Activated naive CD4-positive, alpha-beta T cell treated with anti-CD3 and anti-CD28 coated beads for 36 hours (primary cell): Measurements from ENCODE around the gene TEP1. TPM values are rescaled to one million over a fixed set of nuclear protein-coding genes. Genes with fewer than 3 reads are reported as not detected.
A peak's percentile ranks its signal among the peaks of the same experiment; 100 is the strongest.

Experiments used
- CTCF ChIA-PET: fragments of 350-600 bp; sonication (Branson Sonifier 250); formaldehyde crosslinking; loops from one replicate; lab custom pipeline; 2021; ENCODE audit warnings: antibody characterized with exemption; lab: Charles Lee
- DNase-seq: peaks from one replicate; pipeline ENCODE4 v3.0.0-alpha.2; 2020
- H3K27ac Mint-ChIP-seq: one replicate; pipeline ENCODE4 v1.8.0; 2021; ENCODE audit warnings: mild to moderate bottlenecking, mixed read lengths
- H3K27me3 Mint-ChIP-seq: one replicate; pipeline ENCODE4 v1.8.0; 2021; ENCODE audit warnings: low read depth, mixed read lengths
- H3K36me3 Mint-ChIP-seq: one replicate; pipeline ENCODE4 v1.8.0; 2021; ENCODE audit warnings: low read depth, mixed read lengths
- H3K4me1 Mint-ChIP-seq: one replicate; pipeline ENCODE4 v1.8.0; 2021; ENCODE audit warnings: low read depth, mixed read lengths
- H3K4me3 Mint-ChIP-seq: one replicate; pipeline ENCODE4 v1.8.0; 2021; ENCODE audit warnings: mild to moderate bottlenecking, moderate library complexity, mixed read lengths
- H3K9me3 Mint-ChIP-seq: one replicate; pipeline ENCODE4 v1.8.0; 2021; ENCODE audit warnings: mixed read lengths
- intact Hi-C: fragments of 100-400 bp; cut with micrococcal nuclease; formaldehyde crosslinking; loops from one replicate; pipeline ENCODE4 v1.15.1; 2023
- total RNA-seq, 2 experiments: library from RNA; stranded (reverse); gene quantifications; one replicate each; pipeline ENCODE4 v1.2.3, GENCODE V29; 2021

TEP1 gene
- total RNA-seq, 2 experiments from 2014 or later: 34.3 to 37.0 TPM

DNA sequence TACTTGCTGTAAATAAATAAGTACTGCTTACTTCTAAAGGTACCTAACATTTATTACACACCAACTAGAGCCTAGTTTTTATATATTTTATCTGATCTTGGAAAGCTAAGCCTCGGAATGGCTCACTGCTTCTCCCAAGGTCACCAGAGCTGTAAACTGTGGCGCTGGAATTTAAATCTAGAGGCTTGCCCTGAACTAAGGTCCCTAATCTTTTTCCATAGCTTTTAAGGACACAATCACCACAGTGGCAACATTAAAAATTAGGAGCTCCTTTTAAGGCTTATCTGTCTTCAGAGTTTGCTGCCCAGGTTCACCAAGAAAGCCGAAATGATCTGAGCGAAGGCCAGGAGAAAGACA, 80.9 kb downstream of the TEP1 start:
- intact Hi-C loops: loop anchor here (2.0 to 5.0 kb wide), 3 partner anchors 28 to 638 kb away; partner anchors contain the start of gene TTC5
- H3K9me3 Mint-ChIP-seq: no peaks in the 10 kb centered on the region
- no peaks in the 10 kb centered on the region for H3K27me3 Mint-ChIP-seq
- peaks cover 16% of the 10 kb centered on the region for H3K36me3 Mint-ChIP-seq
- H3K27ac Mint-ChIP-seq: peak overlapping the region; percentile 92
- H3K4me3 Mint-ChIP-seq: peak overlapping the region; percentile 90
- no peak for DNase-seq
- peaks cover 43% of the 10 kb centered on the region for H3K4me1 Mint-ChIP-seq
- CTCF ChIA-PET: interaction anchor here (1.0 to 2.7 kb wide), 4 partner anchors 11 to 281 kb away, joined by 3 to 24 read pairs (median 4); partner anchors contain the start of genes PARP2 and PIP4P1

DNA sequence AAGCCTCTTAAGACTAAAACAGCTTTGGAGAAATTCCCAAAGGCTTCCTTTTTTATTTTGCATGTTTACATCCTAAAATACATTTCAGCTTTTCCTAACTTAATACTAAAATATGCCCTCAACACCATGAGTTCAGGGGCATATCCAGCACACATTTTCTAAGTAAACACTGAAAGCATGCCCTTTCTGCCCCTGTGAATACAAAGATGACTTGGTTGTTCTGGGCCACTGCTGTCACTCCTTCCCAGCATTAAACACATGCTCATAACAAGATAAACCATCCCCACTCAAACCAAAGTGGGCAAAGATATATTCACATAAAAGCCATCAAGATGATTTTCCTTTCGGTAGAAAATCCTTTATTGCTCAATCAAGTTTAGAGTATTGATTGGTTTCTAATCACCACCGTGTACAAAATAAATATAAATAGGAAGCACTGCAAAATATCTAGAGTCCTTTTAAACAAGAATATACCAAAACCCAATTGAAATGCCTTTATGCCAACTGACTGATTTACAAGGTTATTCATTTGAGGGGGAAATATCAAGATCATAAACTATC, 82.2 kb downstream of the TEP1 start:
- Mint-ChIP-seq H3K4me3 (no peak overlapping the region), H3K27me3 (no peaks in the 10 kb centered on the region), H3K27ac (peak overlapping the region; percentile 56), H3K36me3 (peaks cover 25% of the 10 kb centered on the region), H3K4me1 (peaks cover 49% of the 10 kb centered on the region), H3K9me3 (no peaks in the 10 kb centered on the region)
- DNase-seq: no peak
- intact Hi-C loops: loop anchor here (1.0 to 5.0 kb wide), 2 partner anchors 36 to 82 kb away; partner anchors contain the start of gene TEP1
- CTCF ChIA-PET: interaction anchor here (1.1 to 7.0 kb wide), 2 partner anchors 10 to 292 kb away, joined by 3 to 83 read pairs; partner anchors contain the start of gene PARP2

DNA sequence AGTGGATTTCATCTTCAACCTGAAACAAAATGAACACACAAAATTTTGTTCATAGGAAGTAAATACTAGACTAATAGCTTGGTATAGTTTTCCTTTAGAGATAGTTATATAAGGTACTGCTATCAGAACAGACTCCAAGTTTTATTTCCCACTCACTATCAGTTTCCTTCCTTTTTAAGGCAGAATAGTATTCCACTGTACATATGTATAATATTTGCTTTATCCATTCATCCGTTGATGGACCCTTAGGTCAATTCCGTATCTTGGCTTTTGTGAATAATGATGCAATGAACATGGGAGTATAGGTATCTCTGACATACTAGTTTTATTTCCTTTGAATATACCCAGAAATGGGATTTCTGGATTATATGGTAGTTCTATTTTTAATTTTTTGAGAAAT, 83.9 kb downstream of the TEP1 start:
- no peak overlapping the region for H3K27ac Mint-ChIP-seq
- no peak for DNase-seq
- peaks cover 47% of the 10 kb centered on the region for H3K4me1 Mint-ChIP-seq
- no peaks in the 10 kb centered on the region for H3K9me3 Mint-ChIP-seq
- H3K36me3 Mint-ChIP-seq: peaks cover 32% of the 10 kb centered on the region
- intact Hi-C loops: no loop called here
- CTCF ChIA-PET: interaction anchor here (0.6 to 7.0 kb wide), 6 partner anchors 12 to 283 kb away, joined by 3 to 83 read pairs (median 4); partner anchors contain the start of gene PARP2
- no peaks in the 10 kb centered on the region for H3K27me3 Mint-ChIP-seq
- no peak overlapping the region for H3K4me3 Mint-ChIP-seq

DNA sequence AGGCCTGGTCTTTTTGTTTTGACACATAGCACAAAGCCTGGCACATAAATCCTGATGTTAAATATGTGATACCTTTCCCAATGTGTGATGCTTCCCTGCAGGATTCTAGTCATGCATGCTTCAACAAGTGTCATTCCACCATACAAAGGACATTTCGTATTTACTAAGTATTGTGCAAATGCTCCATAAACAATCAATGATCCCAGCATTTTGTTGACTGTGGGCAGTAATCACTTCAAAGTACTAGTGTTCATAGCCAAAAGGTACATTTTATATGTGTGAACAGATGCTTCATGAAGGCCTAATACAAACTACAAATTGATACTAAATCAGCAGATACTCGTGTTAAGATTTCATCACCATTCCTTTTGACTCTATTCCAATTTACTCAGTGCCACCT, 84.6 kb downstream of the TEP1 start:
- H3K27ac Mint-ChIP-seq: peak overlapping the region; percentile 43
- intact Hi-C loops: no loop called here
- peaks cover 46% of the 10 kb centered on the region for H3K4me1 Mint-ChIP-seq

DNA sequence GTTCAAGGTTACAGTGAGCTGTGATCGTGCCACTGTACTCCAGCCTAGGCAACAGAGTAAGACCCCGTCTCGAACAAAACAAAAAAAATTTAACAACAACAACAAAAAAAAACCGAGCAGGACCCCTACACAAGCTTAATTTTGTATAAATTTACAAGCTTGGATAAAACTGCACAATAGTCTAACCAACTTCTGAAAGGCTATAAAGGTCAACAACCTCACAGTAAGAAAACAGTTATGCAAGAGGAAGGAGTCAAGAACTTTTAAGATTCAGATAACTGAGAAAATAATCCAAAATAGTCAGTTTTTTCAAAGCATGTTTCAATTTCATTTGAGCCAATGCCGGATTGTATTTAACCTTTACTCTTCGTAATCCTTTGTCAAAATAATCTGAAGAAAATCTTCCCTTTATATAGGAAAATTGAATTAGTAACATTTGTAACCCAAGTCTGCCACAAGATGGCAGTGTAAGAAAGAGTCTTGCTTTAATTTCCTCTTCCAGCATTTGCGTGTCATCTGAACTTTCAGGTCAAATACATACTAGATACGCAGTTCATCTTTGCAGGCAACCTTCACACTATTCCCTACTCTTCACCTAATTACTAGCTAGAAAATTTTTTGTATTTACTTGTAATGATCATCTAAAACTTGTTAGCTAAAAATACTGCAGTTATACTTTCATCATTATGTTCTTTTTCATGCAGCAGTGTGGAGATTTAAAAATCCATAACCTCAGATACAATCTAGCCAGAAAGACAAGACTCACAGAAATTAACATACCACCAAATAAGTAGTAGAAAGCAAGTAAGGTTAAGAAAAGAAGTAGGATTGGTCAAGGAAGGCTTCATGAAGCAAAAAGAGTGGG, 86.1 kb downstream of the TEP1 start:
- no peak overlapping the region for H3K4me3 Mint-ChIP-seq
- H3K9me3 Mint-ChIP-seq: no peaks in the 10 kb centered on the region
- CTCF ChIA-PET: interaction anchor here (0.7 to 7.0 kb wide), 39 partner anchors 9 to 363 kb away, joined by 3 to 83 read pairs (median 4); partner anchors contain the start of genes APEX1, OSGEP, PARP2 and TEP1
- peaks cover 45% of the 10 kb centered on the region for H3K4me1 Mint-ChIP-seq
- no peaks in the 10 kb centered on the region for H3K27me3 Mint-ChIP-seq
- peaks cover 39% of the 10 kb centered on the region for H3K36me3 Mint-ChIP-seq
- intact Hi-C loops: loop anchor here (1.0 kb wide), 2 partner anchors 88 to 282 kb away; no protein-coding TSS in a partner anchor
- peak overlapping the region; percentile 57 for H3K27ac Mint-ChIP-seq
- peak; percentile 38 for DNase-seq

More for the DNA sequence above, 84.6 kb downstream of the TEP1 start:
- no peak overlapping the region for H3K4me3 Mint-ChIP-seq
- no peak for DNase-seq
- peaks cover 37% of the 10 kb centered on the region for H3K36me3 Mint-ChIP-seq
- H3K9me3 Mint-ChIP-seq: no peaks in the 10 kb centered on the region
- CTCF ChIA-PET: interaction anchor here (0.6 to 7.0 kb wide), 14 partner anchors 13 to 284 kb away, joined by 3 to 83 read pairs (median 6); partner anchors contain the start of genes PARP2 and TEP1
- H3K27me3 Mint-ChIP-seq: no peaks in the 10 kb centered on the region

DNA sequence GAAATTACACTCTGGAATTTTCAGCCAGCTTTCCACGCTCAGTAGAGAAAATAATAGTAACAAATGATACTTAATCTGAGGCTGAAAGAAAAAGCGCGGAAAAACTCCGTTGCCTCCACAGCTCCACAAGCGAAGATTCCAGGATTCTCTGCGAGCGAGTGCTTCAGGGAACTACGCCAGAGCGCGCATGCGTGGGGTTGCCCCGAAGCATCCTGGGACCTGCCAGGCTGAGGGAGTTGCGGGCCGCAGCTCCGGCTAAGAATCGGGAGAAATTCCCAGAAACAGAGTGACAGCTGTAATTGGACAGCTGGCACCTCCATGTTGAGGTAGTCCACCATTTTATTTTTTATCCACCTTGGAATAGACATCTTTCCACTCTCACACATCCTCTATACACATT, 95.6 kb downstream of the TEP1 start:
- no peaks in the 10 kb centered on the region for H3K9me3 Mint-ChIP-seq

More for the DNA sequence above, 95.6 kb downstream of the TEP1 start:
- Mint-ChIP-seq H3K36me3 (peaks cover 40% of the 10 kb centered on the region), H3K27ac (no peak overlapping the region), H3K4me1 (peaks cover 2% of the 10 kb centered on the region), H3K27me3 (no peaks in the 10 kb centered on the region), H3K4me3 (no peak overlapping the region)
- DNase-seq: no peak
- intact Hi-C loops: no loop called here
- CTCF ChIA-PET: interaction anchor here (1.5 kb wide), 1 partner anchor 10 kb away, joined by 12 read pairs; no protein-coding TSS in a partner anchor

Other genes with a start within 250 kb of the TEP1 start
- gene OR11G2, start 222.6 kb downstream of the TEP1 start, total RNA-seq: not detected
- not detected for gene OR11H6, start 189.8 kb downstream of the TEP1 start, total RNA-seq
- not detected for gene OR11H7, start 184.5 kb downstream of the TEP1 start, total RNA-seq
- gene OR11H4, start 174.2 kb downstream of the TEP1 start, total RNA-seq: not detected
- 10 to 100 TPM; 15.2 to 18.5 TPM for gene TTC5, start 107.5 kb downstream of the TEP1 start, total RNA-seq
- gene CCNB1IP1, start 80.2 kb downstream of the TEP1 start, total RNA-seq: 10 to 100 TPM; 93.4 to 98.6 TPM
- gene PARP2, start 69.9 kb downstream of the TEP1 start, total RNA-seq: 10 to 100 TPM; 62.5 to 63.5 TPM
- gene KLHL33, start 22.7 kb upstream of the TEP1 start, total RNA-seq: under 1 TPM; 0.07 to 0.10 TPM
- 10 to 100 TPM; 35.7 to 36.8 TPM for gene OSGEP, start 41.3 kb upstream of the TEP1 start, total RNA-seq
- gene APEX1, start 41.7 kb upstream of the TEP1 start, total RNA-seq: 100 to 1,000 TPM; 187 to 190 TPM
- gene PIP4P1, start 47.9 kb upstream of the TEP1 start, total RNA-seq: 10 to 100 TPM; 31.6 to 32.3 TPM
- gene PNP, start 55.9 kb upstream of the TEP1 start, total RNA-seq: 100 to 1,000 TPM; 187 to 191 TPM
- gene RNASE10, start 92.0 kb upstream of the TEP1 start, total RNA-seq: under 1 TPM; 0.48 to 0.52 TPM
- gene RNASE9, start 147.5 kb upstream of the TEP1 start, total RNA-seq: not detected
- gene RNASE11, start 174.5 kb upstream of the TEP1 start, total RNA-seq: not detected
- not detected for gene RNASE12, start 177.9 kb upstream of the TEP1 start, total RNA-seq
- not detected for gene OR6S1, start 228.2 kb upstream of the TEP1 start, total RNA-seq